GM12878 (cell line): Measurements from ENCODE around the gene MINDY3. TPM values are rescaled to one million over a fixed set of nuclear protein-coding genes. Genes with fewer than 3 reads are reported as not detected.

Experiments used
- ATAC-seq: fragments of 200-7000 bp; cut with Tn5 transposase; 3 replicates; pipeline ENCODE4 v1.9.1; 2020; ENCODE audit warnings: mild to moderate bottlenecking, moderate library complexity
- BruUV-seq: library from RNA; stranded (reverse); fragments of 400-500 nt; replicated peaks from 2 replicates; lab custom pipeline; 2021; lab: Mats Ljungman, UMichigan
- CTCF ChIA-PET: fragments of 300-600 bp; sonication (Branson Sonifier 250); formaldehyde crosslinking; extraction: SDS; loops from one replicate; lab custom pipeline; 2021; ENCODE audit warnings: inconsistent platforms; lab: Yijun Ruan, JAX
- POLR2A ChIA-PET: fragments of 350-600 bp; formaldehyde crosslinking; extraction: SDS; loops from one replicate; lab custom pipeline; 2021; ENCODE audit warnings: inconsistent platforms; lab: Charles Lee
- RAD21 ChIA-PET: fragments of 300-600 bp; sonication (Branson Sonifier 250); formaldehyde crosslinking; loops from one replicate; lab custom pipeline; 2023; ENCODE audit warnings: antibody characterized with exemption; ENCODE audit not compliant: unreplicated experiment; lab: Charles Lee
- SMC1A ChIA-PET: fragments of 300-600 bp; sonication (Branson Sonifier 250); formaldehyde crosslinking; loops from one replicate; lab custom pipeline; 2023; ENCODE audit not compliant: unreplicated experiment, uncharacterized antibody; lab: Charles Lee
- DNase-seq: peaks from one replicate; pipeline ENCODE4 v3.0.0-alpha.2; 2011; ENCODE audit warnings: low read depth, low spot score
- FAIRE-seq: peaks from 3 replicates; lab custom pipeline; 2011; peaks lifted over from hg19 to GRCh38; lab: Jason Lieb, UNC
- H2AFZ ChIP-seq: 2 replicates; pipeline ENCODE4 v1.6.0; 2011; ENCODE audit warnings: low read depth, low read length, control low read depth; ENCODE audit not compliant: control insufficient read depth
- H3K27ac ChIP-seq: 2 replicates; pipeline ENCODE4 v1.5.1; 2011; ENCODE audit warnings: control low read depth; ENCODE audit not compliant: control insufficient read depth, insufficient read depth
- H3K27me3 ChIP-seq, 2 experiments: replicated peaks in 1 of 2; 2 replicates each; pipeline versions ENCODE4 v1.6.0 to v1.6.1; 2011; ENCODE audit warnings: low read length in 1 of 2; ENCODE audit not compliant: control insufficient read depth in 2 of 2, insufficient read depth in 2 of 2
- H3K36me3 ChIP-seq, 2 experiments: 2 replicates each; pipeline ENCODE4 v1.5.1; 2011; ENCODE audit warnings: low read length in 1 of 2; ENCODE audit not compliant: control insufficient read depth in 2 of 2, insufficient read depth in 2 of 2
- H3K4me1 ChIP-seq: 2 replicates; pipeline ENCODE4 v1.6.1; 2011; ENCODE audit warnings: mild to moderate bottlenecking, low read length, moderate library complexity, mixed read lengths; ENCODE audit not compliant: control insufficient read depth, insufficient read depth
- H3K4me2 ChIP-seq: 2 replicates; pipeline ENCODE4 v1.6.0; 2011; ENCODE audit warnings: control low read depth; ENCODE audit not compliant: control insufficient read depth, insufficient read depth
- H3K4me3 ChIP-seq: fragments of 200-600 bp; sonication (generic); 2 replicates; pipeline ENCODE4 v1.5.1; 2016
- H3K79me2 ChIP-seq: 2 replicates; pipeline ENCODE4 v1.6.0; 2011; ENCODE audit warnings: low read length; ENCODE audit not compliant: control insufficient read depth, insufficient read depth
- H3K9ac ChIP-seq: 2 replicates; pipeline ENCODE4 v1.8.0; 2011; ENCODE audit warnings: low read length, control low read depth, mixed read lengths; ENCODE audit not compliant: control insufficient read depth, insufficient read depth
- H3K9me3 ChIP-seq: replicated peaks from 3 replicates; pipeline ENCODE4 v1.5.1; 2011; ENCODE audit warnings: mild to moderate bottlenecking, low read length; ENCODE audit not compliant: control insufficient read depth, insufficient read depth
- H4K20me1 ChIP-seq: 2 replicates; pipeline ENCODE4 v1.6.0; 2011; ENCODE audit not compliant: control insufficient read depth, insufficient read depth
- BCL11A ChIP-seq: IDR thresholded peaks from 2 replicates; pipeline ENCODE4 v1.6.1; 2011; ENCODE audit warnings: low read depth, low read length
- CHD1 ChIP-seq: IDR thresholded peaks from 2 replicates; pipeline ENCODE4 v1.6.1; 2012; ENCODE audit warnings: low read depth, low read length, improper control_type of control experiment
- CHD2 ChIP-seq: IDR thresholded peaks from 2 replicates; pipeline ENCODE4 v1.6.1; 2011; ENCODE audit warnings: low read depth, low read length, improper control_type of control experiment, borderline replicate concordance
- CHD4 ChIP-seq: fragments of 200-600 bp; sonication (generic); IDR thresholded peaks from 2 replicates; pipeline ENCODE4 v1.6.1; 2016; ENCODE audit warnings: mild to moderate bottlenecking
- ESRRA ChIP-seq: IDR thresholded peaks from 2 replicates; pipeline ENCODE4 v1.6.1; 2012; ENCODE audit warnings: mild to moderate bottlenecking, low read length, improper control_type of control experiment
- ETV6 ChIP-seq, 2 experiments: fragments of 450-650 bp in 1 of 2; IDR thresholded peaks in 1 of 2; conservative IDR thresholded peaks in 1 of 2; 2 replicates each; pipeline ENCODE4 v1.6.1; 2014; ENCODE audit warnings: antibody characterized with exemption in 1 of 2, borderline replicate concordance in 1 of 2, low read depth in 1 of 2, mild to moderate bottlenecking in 1 of 2, moderate library complexity in 1 of 2
- HDAC2 ChIP-seq: fragments of 200-600 bp; sonication (generic); IDR thresholded peaks from 2 replicates; pipeline ENCODE4 v1.6.1; 2017
- MTA3 ChIP-seq: IDR thresholded peaks from 2 replicates; pipeline ENCODE4 v1.6.1; 2012; ENCODE audit warnings: low read length, inconsistent platforms, borderline replicate concordance
- MYB ChIP-seq: fragments of 150-350 bp; IDR thresholded peaks from 2 replicates; pipeline ENCODE4 v1.6.1; 2014; ENCODE audit warnings: mild to moderate bottlenecking, low read depth, low read length, borderline replicate concordance
- NBN ChIP-seq: fragments of 450-650 bp; IDR thresholded peaks from 2 replicates; pipeline ENCODE4 v1.6.1; 2016
- NRF1 ChIP-seq: conservative IDR thresholded peaks from 2 replicates; pipeline ENCODE4 v1.6.1; 2011; ENCODE audit warnings: mild to moderate bottlenecking, low read depth, low read length, improper control_type of control experiment
- PAX5 ChIP-seq: IDR thresholded peaks from 2 replicates; pipeline ENCODE4 v1.6.1; 2011; ENCODE audit warnings: low read depth, low read length, borderline replicate concordance
- RAD21 ChIP-seq: IDR thresholded peaks from 2 replicates; pipeline ENCODE4 v1.6.1; 2011; ENCODE audit warnings: mild to moderate bottlenecking, low read depth, low read length, moderate library complexity; ENCODE audit not compliant: insufficient read depth
- RFX5 ChIP-seq: IDR thresholded peaks from 2 replicates; pipeline ENCODE4 v1.6.1; 2011; ENCODE audit warnings: low read depth, low read length, improper control_type of control experiment
- SIN3A ChIP-seq: IDR thresholded peaks from 2 replicates; pipeline ENCODE4 v1.6.1; 2012; ENCODE audit warnings: low read depth, low read length, improper control_type of control experiment
- STAT3 ChIP-seq: IDR thresholded peaks from 2 replicates; pipeline ENCODE4 v1.6.1; 2011; ENCODE audit warnings: low read depth, low read length, improper control_type of control experiment
- TARDBP ChIP-seq: IDR thresholded peaks from 2 replicates; pipeline ENCODE4 v1.6.1; 2016; ENCODE audit warnings: borderline replicate concordance
- ZNF207 ChIP-seq: fragments of 450-650 bp; IDR thresholded peaks from 2 replicates; pipeline ENCODE4 v1.6.1; 2014; ENCODE audit warnings: antibody characterized with exemption, mild to moderate bottlenecking, borderline replicate concordance
- ZNF622 ChIP-seq: fragments of 450-650 bp; IDR thresholded peaks from 2 replicates; pipeline ENCODE4 v1.6.1; 2017; ENCODE audit warnings: mild to moderate bottlenecking, inconsistent platforms
- WGBS: methylation state at CpG from one replicate; pipeline ENCODE4 v1.1.6; 2016; ENCODE audit warnings: low lambda C conversion rate; ENCODE audit not compliant: insufficient replicate concordance, insufficient coverage; ENCODE audit errors: missing lambda C conversion rate; 5-methylcytosine and 5-hydroxymethylcytosine counted together
- in situ Hi-C: fragments of 300-500 bp; cut with MboI; formaldehyde crosslinking; loops from 9 replicates; pipeline ENCODE4 v1.14.3; 2018; ENCODE audit warnings: mixed read lengths
- intact Hi-C: fragments of 100-400 bp; cut with micrococcal nuclease; formaldehyde crosslinking; loops from one replicate; pipeline ENCODE4 v1.14.2; 2022; ENCODE audit not compliant: unreplicated experiment
- polyA plus RNA-seq, 11 experiments: library from polyadenylated mRNA; depleted of rRNA in 4 of 11; unstranded in 6 of 11; stranded (reverse) in 5 of 11; fragments of >200 nt; fragmentation: Nextera tagmentation in 4 of 11; fragmentation: Illumina TruSeq in 1 of 11; extraction: Ambion mirVana in 4 of 11; extraction: Trizol in 1 of 11; gene quantifications; 1 replicate in 1 of 11; 2 replicates in 10 of 11; pipeline versions ENCODE4 v1.2.1 to v1.2.3, GENCODE V29; 2011 to 2016; ENCODE audit warnings: inconsistent platforms in 2 of 11, missing spikeins in 2 of 11, low read depth in 1 of 11
- total RNA-seq, 4 experiments: library from RNA; depleted of rRNA in 3 of 4; stranded (reverse); fragments of >200 nt in 3 of 4; fragmentation: Illumina TruSeq in 1 of 4; extraction: Trizol in 1 of 4; gene quantifications; 2 replicates each; pipeline versions ENCODE4 v1.2.1 to v1.2.3, GENCODE V29; 2013 to 2021
- TF ChIP-seq, protein P1 (sequence below): IDR thresholded peaks from 2 replicates; pipeline ENCODE4 v1.6.1; 2011; ENCODE audit warnings: low read depth, low read length, improper control_type of control experiment, borderline replicate concordance
- TF ChIP-seq, protein P2 (sequence below): fragments of 450-650 bp; IDR thresholded peaks from 2 replicates; pipeline ENCODE4 v1.6.1; 2017; ENCODE audit warnings: low read depth, mild to moderate bottlenecking, moderate library complexity

Gene MINDY3
- total and polyA plus RNA-seq, 10 of the 15 experiments (the other 5 are each of a cell fraction or from before 2014, with no cell fraction given) = 12.0 to 23.6 (median 15.7) TPM

DNA sequence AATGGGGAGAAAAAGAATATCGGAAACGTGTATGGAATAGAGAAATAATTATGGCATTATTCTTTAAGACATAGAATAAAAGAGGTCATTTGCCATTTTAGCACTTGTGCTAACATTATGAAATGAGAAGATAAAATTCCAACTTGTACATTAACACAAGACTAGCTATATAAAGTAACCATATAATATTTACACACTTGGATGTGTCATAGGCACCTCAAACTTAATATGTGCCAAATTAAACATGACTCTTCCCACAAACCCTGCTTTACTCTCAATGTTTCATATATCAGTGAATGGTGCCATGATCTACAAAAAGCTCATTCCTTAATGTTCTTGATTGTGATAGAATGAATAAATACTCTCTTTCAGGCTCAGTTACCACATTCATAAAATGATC is 4.1 kb upstream of the MINDY3 start:
- ChIA-PET RAD21 (no interaction called here), CTCF (interaction anchor here (0.5 kb wide), 1 partner anchor 213 kb away, joined by 4 read pairs; no protein-coding TSS in a partner anchor), SMC1A (no interaction called here), POLR2A (no interaction called here)
- in situ Hi-C loops = no loop called here
- intact Hi-C loops = no loop called here
- H2AFZ ChIP-seq = no peak overlapping the region
- H3K4me3 ChIP-seq = no peak overlapping the region
- ATAC-seq = no peak
- no peak for FAIRE-seq
- DNase-seq = no peak
- H3K4me2 ChIP-seq = no peak overlapping the region
- H3K36me3 ChIP-seq = no peaks in the 10 kb centered on the region
- H3K9ac ChIP-seq = no peak overlapping the region
- TF ChIP-seq MTA3 (no peak), HDAC2 (no peak), SIN3A (no peak), NBN (no peak), ZNF207 (no peak), CHD1 (no peak), STAT3 (no peak), MYB (no peak), RFX5 (no peak), PAX5 (no peak), ZNF622 (no peak)
- no peaks in the 10 kb centered on the region; the same call in 2 of the 3 replicates for H3K9me3 ChIP-seq
- H3K4me1 ChIP-seq = peaks cover 3% of the 10 kb centered on the region; the same call in 1 of the 2 replicates
- 90% methylated on average over 2 of the region's 2 CpGs for WGBS
- BruUV-seq = no TSS peak
- peaks cover 11% of the 10 kb centered on the region for H3K79me2 ChIP-seq
- H3K27me3 ChIP-seq = no peaks in the 10 kb centered on the region
- H3K27ac ChIP-seq = no peak overlapping the region
- H4K20me1 ChIP-seq = no peaks in the 10 kb centered on the region

DNA sequence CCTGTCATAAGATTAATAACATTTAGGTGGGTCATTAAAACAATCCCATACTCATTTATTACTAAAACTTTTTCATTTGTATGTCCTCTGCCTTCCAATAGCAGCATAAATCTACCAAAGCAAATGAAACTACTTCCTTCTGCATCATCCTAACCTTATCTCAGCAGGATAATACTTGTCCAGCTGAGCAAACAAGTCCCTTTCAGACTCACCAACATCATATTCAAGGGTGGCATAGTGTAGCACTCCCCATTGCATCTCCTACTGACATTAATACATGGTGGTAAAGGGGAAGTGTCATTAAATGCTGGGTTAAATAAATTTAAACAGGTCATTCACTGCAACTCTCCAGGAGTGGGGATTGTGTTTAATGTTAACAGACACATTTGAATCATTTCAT is 3.4 kb upstream of the MINDY3 start:
- peaks cover 18% of the 10 kb centered on the region for H3K79me2 ChIP-seq
- intact Hi-C loops = no loop called here
- RAD21 ChIA-PET = no interaction called here
- TF ChIP-seq CHD2 = no peak
- no peak for TF ChIP-seq ETV6 (conservative IDR thresholded peaks at IDR 0.05 in 1 of 2, IDR thresholded peaks at IDR 0.05 in 1 of 2; ENCODE audit: borderline replicate concordance in 1 of 2, low read depth in 1 of 2)
- no peak for TF ChIP-seq ESRRA
- no peak for TF ChIP-seq CHD4
- TF ChIP-seq NRF1 = no peak
- TF ChIP-seq, protein P1, sequence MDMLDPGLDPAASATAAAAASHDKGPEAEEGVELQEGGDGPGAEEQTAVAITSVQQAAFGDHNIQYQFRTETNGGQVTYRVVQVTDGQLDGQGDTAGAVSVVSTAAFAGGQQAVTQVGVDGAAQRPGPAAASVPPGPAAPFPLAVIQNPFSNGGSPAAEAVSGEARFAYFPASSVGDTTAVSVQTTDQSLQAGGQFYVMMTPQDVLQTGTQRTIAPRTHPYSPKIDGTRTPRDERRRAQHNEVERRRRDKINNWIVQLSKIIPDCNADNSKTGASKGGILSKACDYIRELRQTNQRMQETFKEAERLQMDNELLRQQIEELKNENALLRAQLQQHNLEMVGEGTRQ = no peak
- no peak for TF ChIP-seq TARDBP
- TF ChIP-seq RAD21 = no peak
- TF ChIP-seq, protein P2, sequence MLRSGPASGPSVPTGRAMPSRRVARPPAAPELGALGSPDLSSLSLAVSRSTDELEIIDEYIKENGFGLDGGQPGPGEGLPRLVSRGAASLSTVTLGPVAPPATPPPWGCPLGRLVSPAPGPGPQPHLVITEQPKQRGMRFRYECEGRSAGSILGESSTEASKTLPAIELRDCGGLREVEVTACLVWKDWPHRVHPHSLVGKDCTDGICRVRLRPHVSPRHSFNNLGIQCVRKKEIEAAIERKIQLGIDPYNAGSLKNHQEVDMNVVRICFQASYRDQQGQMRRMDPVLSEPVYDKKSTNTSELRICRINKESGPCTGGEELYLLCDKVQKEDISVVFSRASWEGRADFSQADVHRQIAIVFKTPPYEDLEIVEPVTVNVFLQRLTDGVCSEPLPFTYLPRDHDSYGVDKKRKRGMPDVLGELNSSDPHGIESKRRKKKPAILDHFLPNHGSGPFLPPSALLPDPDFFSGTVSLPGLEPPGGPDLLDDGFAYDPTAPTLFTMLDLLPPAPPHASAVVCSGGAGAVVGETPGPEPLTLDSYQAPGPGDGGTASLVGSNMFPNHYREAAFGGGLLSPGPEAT = no peak
- no peak for TF ChIP-seq BCL11A

More for the DNA sequence above, 3.4 kb upstream of the MINDY3 start:
- in situ Hi-C loops = no loop called here
- BruUV-seq = no TSS peak
- Histone ChIP-seq H3K4me3 (no peak overlapping the region), H3K9ac (no peak overlapping the region), H3K27ac (no peak overlapping the region), H3K4me2 (no peak overlapping the region), H2AFZ (no peak overlapping the region), H3K4me1 (peaks cover 3% of the 10 kb centered on the region; the same call in 1 of the 2 replicates), H4K20me1 (no peaks in the 10 kb centered on the region), H3K9me3 (no peaks in the 10 kb centered on the region; the same call in 2 of the 3 replicates), H3K27me3 (no peaks in the 10 kb centered on the region), H3K36me3 (no peaks in the 10 kb centered on the region)
- SMC1A ChIA-PET = no interaction called here
- FAIRE-seq (no peak), ATAC-seq (no peak), DNase-seq (no peak)
- CTCF ChIA-PET = interaction anchor here (0.5 kb wide), 1 partner anchor 213 kb away, joined by 4 read pairs; no protein-coding TSS in a partner anchor
- POLR2A ChIA-PET = no interaction called here
